ENCODE data around the gene SH3GL1. TPM values are rescaled to one million over a fixed set of nuclear protein-coding genes. Genes with fewer than 3 reads are reported as not detected.

The SH3GL1 gene
- total RNA-seq, 1 experiment from 2014 or later: 261 TPM

DNA sequence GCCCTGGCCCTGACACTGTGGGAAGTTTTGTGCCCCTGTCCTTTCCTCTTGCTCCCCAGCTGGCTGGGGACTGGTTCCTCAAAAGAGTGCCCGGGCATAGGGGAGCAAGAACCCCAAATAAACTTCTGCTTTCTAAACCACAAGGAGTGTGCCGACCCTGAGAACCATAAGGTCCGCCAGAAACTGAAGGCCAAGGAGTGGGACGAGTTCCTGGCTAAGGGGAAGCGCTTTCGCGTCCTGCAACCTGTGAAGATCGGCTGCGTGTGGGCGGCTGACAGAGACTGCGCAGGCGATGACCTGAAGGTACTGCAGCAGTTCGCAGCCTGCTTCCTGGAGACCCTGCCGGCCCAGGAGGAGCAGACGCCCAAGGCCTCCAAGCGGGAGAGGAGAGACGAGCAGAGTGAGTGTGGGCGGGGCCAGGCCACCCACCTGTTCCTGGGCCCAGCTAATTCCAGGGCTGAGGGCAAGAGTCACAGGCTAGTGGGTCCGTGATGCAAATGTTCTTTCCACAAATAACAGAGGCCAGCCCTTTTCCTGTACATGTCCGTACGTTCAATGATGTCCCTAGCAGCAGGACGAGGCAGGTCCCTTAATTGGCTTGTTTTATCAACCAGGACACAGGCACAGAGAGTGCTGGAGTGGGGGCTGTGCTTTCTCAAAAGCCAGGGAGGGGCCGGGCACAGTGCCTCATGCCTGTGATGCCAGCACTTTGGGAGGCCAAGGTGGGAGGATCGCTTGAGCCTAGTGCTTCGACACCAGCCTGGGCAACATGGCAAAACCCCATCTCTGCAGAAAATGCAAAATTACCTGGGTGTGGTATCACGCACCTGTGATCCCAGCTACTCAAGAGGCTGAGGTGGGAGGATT is 31.7 kb upstream of the SH3GL1 start:
- no peak for DNase-seq (ENCODE audit: low read depth)

DNA sequence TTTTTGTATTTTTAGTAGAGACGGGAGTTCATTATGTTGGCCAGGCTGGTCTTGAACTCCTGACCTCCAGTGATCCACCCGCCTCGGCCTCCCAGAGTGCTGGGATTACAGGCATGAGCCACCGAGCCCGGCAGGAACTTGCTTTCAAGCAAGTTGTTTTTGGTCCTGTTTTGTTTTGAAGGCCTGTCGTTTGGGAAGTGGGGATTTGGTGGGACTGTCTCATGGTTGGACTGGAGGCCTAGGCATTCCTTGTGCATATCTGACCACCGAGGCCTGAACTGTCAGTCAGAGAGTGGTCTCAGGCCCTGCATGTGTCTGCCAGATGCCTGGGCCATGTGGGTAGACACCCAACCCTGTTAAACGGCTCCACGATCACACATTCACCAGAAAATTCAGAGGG is 30.9 kb upstream of the SH3GL1 start:
- no peak for DNase-seq (ENCODE audit: low read depth)

DNA sequence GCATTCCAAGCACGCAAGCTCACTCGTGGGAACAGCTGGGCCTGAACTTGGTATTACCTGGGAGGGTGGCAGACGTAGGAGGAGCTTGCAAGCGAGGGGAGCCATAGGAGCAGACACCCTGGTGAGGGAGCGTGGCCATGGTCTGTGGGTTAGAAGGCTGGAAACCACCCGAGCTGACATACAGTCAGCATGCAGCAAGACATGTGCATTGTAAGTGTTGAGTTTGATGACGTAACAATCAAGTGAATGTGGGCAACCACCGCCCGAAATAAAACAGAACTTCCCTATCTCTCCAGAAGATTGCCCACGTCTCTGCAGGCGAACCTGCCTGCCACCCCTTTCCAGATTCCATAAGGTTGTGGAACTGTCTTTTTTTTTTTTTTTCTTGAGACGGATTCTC is 30.4 kb upstream of the SH3GL1 start:
- DNase-seq (ENCODE audit: low read depth): no peak

DNA sequence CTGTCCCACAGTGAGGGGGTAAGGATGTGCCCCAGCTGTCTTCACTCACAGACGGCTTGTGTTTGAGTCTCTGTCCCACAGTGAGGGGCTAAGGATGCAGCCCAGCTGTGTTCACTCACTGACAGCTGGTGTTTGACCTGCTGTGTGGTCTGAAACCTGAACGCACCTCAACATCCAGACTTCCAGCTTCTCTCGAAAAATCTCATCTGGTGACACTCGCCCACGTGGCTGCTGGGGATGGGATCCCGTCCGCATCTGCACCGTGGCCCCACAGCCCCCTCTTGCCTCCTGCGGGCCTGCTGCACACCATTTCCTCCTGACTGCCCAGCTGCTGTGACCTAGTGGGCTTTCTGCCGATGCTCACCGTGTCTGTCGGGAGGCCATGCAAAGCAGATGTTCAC is 29.4 kb upstream of the SH3GL1 start:
- DNase-seq (ENCODE audit: low read depth): no peak

DNA sequence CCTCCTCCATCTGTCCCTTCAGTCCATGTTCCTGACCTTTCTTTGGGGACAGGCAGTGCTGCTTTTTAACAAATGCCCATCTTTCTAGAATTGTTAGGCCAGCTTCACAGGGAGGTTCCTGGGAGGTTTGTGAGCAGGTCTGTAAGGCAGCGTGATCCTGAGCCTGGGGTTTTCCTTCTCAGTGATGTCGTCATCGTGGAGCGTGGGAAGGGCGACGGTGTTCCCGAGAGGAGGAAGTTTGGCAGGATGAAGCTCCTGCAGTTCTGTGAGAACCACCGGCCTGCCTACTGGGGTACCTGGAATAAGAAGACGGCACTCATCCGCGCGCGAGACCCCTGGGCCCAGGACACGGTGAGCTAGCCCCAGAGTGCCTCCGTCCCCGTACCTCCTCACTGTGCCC is 28.9 kb upstream of the SH3GL1 start:
- DNase-seq (ENCODE audit: low read depth): no peak

DNA sequence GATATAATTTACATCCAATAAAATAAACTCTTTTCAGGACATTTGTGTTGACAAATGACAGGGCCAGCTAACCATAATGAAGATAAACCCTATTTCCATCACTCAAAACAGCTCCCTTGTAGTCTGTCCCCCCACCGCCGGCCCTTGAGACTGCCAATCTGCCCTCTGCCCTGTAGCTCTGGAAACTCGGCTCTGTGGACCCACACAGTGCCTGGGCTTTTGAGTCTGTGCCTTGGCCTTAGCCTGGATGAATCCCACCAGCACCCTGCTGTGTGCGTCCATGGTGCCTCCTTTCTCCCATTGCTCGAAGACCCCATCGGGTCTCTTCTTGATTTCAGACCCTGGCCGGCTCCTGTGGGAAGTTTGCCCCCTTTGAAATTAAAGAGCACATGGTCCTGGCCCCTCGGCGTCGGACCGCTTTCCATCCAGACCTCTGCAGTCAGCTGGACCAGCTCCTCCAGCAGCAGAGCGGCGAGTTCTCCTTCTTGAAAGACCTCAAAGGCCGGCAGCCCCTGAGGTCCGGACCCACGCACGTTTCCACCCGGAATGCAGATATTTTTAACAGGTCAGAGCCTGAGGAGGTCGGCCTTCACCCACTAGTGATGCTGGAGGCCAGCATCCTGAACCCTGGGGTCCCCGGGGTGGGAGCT is 28.1 kb upstream of the SH3GL1 start:
- DNase-seq (ENCODE audit: low read depth): no peak

DNA sequence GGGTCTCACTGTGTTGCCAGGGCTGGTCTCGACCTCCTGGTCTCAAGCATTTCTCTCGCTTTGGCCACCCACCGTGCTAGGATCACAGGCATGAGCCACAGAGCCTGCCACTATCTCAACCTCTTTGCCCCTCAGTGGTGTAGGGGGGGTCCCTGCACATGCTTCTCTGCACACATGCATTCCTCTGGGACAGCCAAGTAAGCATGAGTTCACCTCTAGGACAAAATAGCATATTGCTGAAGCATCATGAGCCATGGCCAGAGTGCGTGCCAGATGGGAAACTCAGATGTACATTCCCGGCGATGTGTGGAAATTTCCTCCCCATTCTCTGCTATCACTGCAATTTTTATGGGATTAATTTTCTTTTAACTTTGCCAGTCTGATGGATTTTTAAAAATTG is 25.2 kb upstream of the SH3GL1 start:
- DNase-seq (ENCODE audit: low read depth): peak; percentile 77

DNA sequence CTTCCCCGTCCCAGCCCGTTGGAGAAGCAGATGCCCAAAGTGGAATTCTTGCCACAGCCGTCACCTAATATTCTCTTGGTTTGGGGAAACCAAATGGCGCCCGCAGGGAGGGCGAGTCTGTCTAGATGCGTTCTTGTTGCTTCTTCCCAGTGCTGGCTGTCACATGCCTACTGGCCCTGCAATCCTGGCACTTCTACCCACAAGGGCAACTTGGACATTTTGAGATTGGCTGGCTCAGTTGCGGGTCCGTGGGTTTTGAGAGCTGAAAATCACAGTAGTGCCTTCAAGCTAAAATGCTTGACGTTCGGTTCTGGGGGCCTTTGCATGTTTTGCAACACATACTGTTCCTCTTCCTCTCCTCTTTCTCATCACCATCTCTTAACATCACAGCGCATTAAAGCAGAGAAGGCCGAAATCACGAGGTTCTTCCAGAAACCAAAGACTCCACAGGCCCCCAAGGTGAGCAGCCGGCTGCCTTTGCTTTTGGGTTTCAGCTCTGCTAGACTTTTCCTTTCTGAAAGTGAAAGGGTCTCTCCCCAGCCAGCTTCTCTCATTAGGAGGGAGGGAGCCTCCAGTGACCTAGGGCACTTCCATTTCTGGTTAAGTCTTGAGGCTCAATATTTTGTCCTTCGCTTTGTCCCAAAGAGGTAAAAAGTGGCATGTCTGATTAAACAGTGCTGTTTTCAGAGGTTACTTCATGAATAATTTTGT is 23.2 kb upstream of the SH3GL1 start:
- no peak for DNase-seq (ENCODE audit: low read depth)

DNA sequence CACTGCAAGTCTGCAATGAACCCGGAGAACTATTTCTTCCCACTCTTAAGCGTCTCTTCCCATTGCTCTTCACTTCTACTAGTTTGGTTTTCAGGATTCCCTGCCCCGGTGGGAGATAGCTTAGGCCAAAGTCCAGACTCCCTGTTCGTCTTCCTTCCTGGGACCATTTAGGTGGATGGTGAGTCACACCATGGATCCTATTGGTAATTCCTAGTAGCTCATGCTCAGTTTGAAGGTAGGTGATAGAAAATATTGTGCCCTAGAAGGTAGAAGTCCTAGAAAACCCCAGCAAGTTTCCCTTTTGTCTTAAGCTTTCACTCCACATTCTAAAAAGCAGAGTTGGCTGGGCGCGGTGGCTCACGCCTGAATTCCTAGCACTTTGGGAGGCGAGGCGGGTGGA is 15.9 kb upstream of the SH3GL1 start:
- no peak for DNase-seq (ENCODE audit: low read depth)

DNA sequence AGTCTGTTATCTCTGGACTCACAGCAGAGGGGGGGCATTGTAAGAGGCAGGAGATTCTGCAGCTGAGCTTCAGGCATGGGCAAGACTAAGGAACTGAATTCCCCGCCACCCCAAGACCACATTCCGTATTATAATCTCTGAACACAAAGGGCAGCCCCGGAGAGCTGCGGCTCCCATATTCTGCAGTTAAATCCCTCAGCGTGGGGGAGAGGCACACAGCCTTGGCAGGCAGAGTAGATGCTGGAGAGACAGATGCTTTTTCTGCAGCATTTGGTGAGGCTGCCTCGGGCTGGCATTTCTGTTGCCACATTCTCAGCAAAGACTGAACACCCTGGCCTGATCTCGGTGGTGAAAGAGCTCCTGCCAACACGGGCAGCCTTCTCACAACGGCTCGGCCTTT is 15.0 kb upstream of the SH3GL1 start:
- no peak for DNase-seq (ENCODE audit: low read depth)

DNA sequence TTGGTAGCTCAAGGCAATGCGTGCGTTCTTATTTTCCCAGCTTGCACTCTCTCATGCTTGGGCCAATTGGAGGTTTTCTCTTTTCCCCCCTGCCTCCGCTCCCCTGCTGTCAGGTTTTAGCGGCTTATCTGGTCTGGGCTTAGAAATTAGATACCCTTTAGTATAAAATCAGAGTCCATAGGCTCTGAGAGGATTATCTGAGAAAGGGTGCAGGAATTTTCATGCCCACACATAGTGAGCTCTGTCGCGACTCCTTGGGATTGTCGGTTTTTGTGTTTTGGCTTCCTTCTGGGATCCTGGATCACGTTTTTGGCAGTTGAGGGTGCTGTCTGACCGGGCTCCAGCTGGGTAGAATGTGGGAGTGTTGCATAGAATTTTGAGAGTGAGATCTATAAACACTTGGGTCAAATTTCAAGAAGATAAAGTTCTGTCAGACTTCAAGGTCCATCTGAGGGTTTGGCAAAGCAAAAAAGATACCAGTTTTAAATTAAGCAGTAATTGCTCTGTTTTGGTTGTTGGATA is 14.5 kb upstream of the SH3GL1 start:
- no peak for DNase-seq (ENCODE audit: low read depth)

DNA sequence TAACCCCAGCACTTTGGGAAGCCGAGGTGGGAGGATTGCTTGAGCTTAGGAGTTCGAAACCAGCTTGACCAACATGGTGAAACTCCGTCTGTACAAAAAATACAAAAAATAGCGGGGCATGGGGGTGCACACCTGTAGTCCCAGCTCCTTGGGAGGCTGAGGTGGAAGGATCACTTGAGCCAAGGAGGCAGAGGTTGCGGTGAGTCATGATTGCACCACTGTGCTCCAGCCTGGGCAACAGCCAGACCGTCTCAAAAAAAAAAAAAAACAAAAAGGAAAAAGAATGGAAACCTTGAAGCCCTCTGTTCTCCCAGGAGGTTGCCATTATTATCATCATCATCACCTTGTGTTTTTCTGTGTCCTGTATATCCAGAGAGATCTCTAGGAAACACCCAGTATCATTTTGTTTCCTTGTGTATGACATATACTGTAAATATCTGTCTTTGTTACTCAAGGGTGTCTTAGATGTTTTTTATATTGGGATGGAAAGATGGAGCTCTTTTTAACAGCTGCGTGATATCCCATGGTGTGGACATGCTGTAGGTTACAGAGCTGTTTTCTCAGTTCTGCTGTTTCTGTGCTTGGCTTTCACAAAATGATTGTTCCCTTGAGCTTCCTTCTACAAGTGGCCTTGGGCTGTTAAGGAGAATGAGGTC is 13.9 kb upstream of the SH3GL1 start:
- DNase-seq (ENCODE audit: low read depth): no peak

DNA sequence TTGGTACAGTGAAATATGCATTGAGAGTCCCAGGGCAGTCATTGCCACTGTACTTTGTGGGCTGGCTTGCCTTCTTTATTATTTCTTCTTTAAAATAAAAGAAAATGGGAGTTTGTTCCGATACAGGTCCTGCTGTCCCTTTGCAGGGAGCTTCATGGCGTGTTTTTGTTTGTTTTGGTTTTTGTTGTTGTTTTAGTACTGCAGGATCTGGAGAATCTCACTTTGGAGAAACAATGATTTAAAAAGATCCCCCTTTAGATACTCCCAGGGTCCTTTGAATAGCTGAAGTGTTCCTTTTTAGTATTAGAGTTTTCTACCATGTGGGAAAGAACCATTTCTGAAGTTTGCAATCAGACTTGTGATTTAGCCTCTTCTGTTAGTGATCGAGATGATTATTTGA is 13.2 kb upstream of the SH3GL1 start:
- DNase-seq (ENCODE audit: low read depth): no peak

DNA sequence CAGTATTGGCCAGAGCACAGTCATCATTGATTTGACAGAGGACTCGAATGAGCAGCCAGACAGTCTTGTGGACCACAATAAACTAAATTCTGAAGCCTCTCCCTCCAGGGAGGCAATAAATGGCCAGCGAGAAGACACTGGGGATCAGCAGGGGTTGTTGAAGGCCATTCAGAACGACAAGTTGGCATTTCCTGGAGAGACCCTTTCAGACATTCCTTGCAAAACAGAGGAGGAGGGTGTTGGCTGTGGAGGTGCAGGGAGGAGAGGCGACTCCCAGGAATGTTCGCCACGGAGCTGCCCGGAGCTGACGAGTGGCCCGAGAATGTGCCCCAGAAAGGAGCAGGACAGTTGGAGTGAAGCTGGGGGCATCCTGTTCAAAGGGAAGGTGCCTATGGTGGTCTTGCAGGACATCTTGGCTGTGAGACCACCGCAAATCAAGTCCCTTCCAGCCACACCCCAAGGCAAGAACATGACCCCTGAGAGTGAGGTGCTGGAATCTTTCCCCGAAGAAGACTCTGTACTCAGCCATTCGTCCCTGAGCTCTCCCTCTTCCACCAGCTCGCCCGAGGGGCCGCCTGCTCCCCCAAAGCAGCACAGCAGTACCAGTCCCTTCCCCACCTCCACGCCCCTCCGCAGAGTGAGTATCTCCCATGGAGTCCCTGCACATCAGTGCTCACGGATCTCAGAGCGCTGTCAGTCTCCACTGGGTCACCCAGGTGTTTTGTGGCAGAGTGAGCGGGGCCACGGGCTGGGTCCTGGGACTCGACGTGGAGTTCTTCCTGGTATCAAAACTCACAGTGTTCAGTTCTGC is 9.0 kb upstream of the SH3GL1 start:
- DNase-seq (ENCODE audit: low read depth): no peak

DNA sequence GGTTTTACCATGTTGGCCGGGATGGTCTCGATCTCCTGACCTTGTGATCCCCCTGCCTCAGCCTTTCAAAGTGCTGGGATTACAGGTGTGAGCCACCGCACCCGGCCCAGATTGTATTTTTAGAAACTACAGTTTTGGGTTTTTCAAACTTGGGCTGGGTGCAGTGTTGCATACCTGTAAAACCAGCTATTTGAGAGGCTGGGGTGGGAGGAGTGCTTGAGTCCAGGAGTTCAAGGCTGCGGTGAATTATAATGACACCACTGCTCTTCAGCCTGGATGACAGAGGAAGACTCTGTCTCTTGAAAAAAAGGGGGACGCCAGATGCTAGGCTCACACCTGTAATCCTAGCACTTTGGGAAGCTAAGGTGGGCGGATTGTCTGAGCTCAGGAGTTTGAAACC is 6.3 kb upstream of the SH3GL1 start:
- no peak for DNase-seq (ENCODE audit: low read depth)

DNA sequence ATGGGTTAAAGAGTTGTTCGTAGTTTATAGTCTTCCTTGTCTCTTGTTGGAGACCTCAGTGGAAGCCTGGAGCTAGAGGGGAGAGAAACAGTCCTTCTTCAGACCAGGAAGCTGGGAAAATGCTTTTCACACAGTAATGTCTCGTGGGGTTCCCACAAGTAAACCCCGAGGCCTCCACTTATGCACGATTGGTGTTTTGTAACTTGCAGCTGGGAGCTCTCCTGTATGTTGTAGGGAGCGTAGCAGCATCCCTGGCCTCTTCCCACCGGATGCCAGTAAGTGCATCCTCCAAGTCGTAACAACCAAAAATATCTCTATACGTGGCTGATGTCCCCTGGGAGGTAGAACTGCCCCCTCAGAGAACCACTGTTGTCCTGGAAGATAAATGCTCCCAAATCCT is 5.6 kb upstream of the SH3GL1 start:
- no peak for DNase-seq (ENCODE audit: low read depth)

DNA sequence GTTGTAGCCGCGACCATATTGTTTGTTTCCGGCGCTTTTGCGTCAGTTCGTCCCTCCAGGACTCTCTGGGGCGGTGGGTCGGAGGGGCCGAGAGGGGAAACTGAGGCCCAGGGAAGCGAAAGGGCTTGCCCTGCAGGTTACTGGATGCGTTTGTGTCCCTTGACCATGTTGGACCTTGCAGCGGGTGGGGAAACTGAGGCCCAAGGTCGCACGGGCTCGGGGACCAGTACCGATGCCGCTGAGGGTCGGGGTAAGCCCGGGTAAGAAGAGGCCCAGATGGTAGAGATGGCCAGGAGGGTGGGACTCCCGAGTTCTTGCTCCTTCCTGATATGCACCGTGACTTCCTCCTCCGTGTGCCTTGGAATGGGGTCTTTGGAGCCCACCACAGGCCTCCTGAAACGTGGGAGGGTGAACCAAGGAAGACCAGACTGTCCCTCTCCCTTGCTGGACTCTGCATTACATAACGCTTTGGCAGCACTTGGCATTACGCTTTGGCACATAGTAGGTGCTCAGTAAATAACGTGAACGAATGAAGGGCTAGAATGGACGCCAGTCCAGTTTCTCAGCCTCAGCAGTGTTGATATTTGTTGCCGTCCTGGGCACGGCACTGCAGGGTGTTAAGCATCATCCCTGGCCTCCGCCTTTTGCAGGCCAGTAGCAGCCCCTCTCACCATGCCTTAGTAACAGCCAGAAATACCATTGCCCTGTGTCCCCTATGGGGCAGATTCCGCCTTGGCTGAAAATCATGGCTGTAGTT is 2.8 kb upstream of the SH3GL1 start:
- no peak for DNase-seq (ENCODE audit: low read depth)

DNA sequence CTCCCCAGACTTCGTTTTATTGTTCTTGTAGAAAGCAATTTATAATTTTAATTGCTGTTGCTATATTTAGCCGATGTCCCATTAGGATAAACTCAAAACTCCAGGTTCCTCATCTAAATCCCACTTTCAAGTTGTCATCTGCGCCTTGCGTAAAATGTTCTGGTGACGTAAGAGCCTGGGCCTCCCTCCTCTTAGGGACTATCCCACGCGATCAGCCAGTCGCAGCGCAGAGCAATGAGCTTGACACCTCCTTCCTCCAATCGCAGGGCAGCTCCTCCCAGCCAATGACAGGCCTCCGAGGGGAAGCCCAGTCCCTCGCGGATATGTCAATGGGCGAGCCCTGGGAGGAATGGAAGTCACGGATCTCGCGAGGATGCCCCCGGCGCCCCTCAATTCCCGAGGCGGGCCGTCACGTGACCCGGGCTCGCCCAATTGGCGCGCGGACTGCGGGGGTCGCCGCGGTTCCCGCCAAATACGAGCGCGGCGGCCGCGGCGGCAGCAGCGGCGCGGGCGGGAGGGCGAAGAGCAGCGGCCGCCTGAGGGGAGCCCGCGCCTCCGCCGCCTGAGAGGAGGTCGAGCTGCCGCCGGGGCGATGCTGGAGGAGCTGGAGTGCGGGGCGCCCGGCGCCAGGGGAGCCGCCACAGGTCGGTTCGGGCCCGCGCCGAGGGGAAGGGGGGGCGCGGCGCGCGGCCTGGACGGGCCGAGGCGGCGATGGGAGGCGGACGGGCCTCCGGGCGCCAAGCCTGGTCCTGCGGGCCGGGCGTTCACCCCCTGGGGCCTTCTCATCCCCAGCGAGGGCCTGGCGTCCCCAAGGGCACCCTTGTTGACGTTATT is 2.0 kb upstream of the SH3GL1 start, which contains the start of gene CHAF1A:
Gene CHAF1A (plus strand): TSS at position 470 of the 834 bp plus-strand sequence. CDS start 123 bp downstream, at position 593.
- peak; percentile 100 for DNase-seq (ENCODE audit: low read depth)

DNA sequence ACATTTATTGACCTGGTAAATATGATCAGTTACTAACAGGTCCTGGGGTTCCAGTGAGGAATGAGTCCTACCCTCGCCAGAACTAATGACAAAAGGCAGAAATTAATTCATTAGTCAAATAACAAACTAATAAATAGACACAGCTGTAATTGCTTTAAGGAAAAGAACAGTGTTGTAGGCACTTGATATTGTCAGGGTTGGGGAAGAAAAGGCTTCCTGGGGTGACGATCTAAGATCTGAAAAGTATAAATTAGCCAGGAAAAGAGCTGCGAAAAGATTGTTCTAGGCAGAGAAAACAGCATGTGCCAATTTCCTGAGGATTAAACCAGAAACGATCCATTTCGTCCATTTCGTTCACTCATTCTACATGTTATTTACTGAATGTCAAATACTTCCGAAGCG is 1.4 kb upstream of the SH3GL1 start:
- no peak for DNase-seq (ENCODE audit: low read depth)

All from LHCN-M2 (cell line).